HG02759 (cell line): ENCODE data around the gene RASA2.
"Not testable (repeated sequence)": the region's sequence is repeated elsewhere in the genome, so short reads cannot be mapped to it uniquely, and the experiment has no call there.

Source experiments
- ATAC-seq: cut with Tn5 transposase; IDR thresholded peaks from one replicate; pipeline ENCODE4 v1.9.1; 2021; ENCODE audit warnings: mild to moderate bottlenecking, moderate library complexity; ENCODE audit not compliant: unreplicated experiment

The RASA2 gene

DNA sequence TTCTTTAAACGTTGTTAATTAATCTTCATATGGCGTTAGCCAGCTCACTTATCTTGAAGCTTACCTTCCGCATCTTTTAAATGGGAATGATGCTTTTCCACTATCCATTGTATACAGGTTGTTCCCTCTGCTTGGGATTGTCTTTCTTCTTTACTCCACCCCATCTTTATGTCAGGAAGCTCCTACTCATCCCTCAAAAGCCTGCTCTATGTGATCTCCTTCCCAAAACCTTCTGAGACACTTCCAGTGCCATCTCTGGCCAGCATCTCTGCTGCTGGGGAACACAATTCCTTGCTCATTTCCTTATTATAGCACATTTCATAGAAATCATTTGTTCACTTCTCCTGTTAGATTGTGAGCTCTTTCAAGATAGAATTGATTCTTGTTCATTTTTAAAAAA is 4.3 kb downstream of the RASA2 start:
- ATAC-seq = no peak

DNA sequence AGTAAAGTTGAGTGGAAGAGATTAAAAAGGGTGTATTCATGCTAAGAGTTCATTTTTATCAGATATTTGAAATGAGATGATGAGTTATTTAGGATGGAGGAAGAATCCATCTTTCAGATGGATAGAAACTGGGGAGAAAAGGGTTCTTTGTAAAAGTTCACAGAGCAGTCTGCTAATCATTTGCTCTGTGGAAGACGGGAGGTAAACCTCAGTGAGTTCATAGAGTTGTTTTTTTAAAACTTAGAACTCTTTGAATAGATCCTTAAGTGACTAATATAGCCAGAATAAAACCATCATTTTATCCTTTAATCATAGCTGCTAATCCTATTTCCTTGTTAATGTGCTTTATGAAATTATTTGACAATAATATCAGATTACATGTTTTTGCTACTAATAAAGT is 5.1 kb downstream of the RASA2 start:
- no peak for ATAC-seq

DNA sequence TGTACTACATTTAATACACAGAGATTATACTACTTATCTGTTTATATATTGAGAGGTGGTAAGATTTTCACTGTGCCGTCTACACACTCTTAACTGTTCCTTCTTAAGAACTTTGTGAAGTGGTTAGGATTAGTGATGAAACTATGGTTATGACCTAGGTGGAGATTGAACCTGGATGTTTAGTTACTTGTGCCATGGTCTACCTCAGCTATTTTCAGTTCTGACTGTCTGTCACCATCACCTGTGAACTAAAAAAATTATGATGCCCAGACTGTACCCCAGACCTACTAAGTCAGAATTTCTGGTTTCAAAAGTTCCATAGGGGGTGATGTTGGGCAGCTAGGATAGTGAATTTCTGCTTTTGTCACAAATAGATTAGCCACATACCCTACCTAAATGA is 6.4 kb downstream of the RASA2 start:
- ATAC-seq = no peak

DNA sequence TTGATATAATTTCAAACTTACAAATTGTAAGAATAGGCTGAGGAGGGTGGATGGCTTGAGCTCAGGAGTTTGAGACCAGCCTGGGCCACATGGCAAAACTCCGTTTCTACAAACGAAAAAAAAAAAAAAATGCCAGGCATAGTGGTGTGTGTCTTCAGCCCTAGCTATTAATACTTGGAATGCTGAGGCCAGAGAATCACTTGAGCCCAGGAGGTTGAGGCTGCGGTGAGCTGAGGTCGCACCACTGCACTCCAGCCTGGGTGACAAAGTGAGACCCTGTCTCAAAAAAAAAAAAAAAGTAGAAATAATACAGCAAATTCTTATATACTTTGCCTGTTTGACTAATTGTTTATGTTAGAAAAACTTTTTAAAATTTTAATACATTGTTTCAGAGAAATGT is 10.8 kb downstream of the RASA2 start:
- not testable (repeated sequence) for ATAC-seq

DNA sequence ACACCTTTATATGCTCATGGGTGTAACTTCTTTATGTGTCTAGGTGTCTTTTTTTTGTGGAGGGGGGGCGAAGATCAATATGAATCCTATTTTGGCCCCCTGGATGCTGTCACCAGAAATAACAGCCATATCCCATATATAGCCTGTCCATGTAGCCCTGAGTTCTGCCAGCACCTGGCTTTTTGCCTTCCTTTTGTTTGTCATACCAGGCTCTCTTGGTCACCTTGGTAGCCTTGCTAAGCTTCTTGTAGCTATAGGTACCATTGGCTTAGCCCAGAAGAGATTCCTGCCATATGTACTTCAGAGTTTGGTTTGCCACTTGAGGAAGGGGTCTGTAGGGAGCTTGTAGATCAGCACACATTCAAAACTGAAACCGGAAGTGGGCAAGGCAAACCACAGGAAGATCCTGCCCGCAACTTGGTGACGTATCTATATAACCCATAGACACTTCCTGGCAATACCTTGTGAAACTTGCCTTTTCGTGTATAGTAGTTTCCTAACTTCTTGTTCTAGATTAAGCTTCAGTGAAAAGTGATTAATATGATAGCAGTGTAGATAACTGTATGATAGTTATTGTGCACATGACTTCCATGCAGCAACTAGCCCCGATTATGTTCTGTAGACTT is 11.9 kb downstream of the RASA2 start:
- peak; percentile 100 for ATAC-seq

DNA sequence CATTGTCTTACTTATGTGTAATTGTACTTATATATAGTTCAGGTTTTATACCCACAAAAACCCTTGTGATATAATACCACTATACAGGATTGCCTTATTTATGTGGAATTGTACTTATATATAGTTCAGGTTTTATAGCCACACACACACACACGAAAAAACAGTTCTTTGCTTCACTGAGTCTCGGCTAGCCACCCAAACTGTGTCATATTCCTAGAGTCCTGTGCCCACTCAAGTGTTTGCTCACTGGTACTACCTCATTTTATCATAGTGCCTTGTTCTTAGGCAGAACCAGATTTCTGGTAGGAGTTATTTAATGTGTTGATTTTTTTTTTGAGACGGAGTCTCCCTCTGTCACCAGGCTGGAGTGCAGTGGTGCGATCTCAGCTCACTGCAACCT is 12.5 kb downstream of the RASA2 start:
- ATAC-seq = peak; percentile 9

DNA sequence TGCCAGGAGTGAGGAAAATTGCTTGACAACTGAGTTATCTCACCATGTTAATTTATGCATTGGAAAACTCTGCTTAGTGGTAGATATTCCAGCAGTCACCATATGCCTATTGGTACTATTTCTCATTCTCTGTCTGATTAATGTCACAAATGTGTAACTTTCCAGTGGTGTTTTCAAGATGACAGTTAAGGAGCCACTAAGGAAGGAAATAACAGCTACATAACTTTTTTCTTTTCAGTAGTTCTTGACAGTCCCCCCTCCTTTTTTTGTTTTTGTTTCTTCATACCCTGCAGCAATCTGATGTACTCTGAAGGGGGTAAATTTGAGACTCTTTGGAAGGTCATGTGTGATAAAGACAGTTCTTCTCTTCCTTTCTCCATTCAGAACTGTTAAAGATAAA is 13.1 kb downstream of the RASA2 start:
- ATAC-seq = no peak

DNA sequence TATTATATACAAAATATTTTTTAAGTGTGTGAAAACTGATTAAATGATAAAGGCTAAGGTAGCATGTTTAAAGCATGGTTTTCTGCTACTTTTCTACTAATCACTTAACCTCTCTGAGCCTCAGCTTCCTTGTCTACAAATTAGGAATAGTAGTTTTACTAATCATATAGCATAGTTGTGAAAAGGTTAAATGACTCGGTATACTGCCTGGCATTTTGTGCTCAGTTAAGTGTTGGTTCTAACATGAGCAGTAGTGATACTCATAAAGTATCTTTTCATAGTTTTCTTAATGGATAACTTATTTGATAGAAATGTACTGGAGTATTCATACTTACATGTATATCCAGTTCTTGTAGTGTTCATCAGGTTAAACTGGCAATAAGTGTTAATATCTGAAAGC is 13.6 kb downstream of the RASA2 start:
- ATAC-seq = no peak

DNA sequence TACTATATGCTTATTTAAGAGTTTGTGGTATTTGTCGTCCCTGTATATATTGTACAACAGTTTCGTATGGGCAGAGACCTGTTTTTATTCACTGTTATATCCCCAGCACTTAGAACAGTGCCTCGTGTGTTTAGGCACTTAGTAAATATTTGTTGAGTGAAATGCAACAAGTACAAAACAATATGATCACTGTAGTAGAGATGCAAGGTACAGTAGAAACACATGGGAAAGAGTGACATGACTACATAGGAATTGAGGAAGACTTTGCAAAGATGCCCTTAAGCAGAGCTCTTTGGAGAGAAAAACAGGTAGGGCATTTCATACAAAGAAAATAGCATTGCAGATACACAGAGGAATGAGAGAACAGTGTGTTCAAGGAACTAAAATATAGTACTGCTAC is 18.3 kb downstream of the RASA2 start:
- ATAC-seq = no peak

DNA sequence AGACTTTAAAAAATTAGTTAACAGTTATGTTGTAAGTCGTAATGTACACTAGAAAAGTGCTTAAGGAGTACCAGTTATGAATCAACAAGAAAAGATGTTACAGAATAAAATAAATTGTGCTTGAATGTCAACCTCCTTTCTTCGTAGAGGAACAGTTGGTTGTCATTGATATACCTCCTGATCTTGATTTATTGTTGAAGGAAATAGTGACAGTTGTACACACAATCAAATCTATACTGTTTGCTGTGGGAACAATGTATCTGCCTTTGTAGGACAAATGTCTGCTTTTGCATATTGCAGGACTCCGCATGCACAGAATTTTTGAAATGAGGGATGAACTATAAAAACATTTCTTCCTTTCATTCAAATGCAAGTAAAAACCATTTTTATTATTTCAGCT is 19.2 kb downstream of the RASA2 start:
- ATAC-seq = no peak

DNA sequence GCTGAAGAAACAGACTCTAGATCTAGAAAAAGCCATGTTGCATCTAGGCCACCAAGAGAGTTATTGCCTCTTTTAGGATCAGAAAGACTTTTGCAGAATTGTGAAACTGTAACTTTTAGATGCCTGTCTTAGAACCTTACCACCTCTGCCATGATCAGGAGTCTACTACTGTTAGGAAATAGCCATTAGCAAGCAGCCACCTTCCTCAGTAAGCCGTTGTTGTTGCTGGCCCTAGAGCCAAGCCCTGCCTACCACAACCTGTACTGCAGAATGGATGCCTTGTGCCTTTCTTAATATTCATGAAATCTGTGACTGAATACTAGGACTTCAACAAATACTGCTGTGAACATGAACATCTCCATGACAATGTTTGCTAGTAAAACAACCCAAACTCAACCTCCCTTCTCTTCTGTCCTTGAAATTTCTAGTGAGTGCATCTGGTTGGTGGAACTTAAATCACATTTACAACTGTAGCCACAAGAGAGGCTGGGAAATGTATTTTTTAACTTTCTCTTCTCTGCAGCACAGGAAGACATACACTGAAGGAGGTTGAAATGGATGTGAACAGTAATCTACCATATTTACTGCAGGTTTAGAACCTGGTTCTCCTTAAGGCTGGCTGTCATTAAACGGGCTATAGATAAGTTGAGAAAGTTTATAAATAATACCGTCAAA is 20.7 kb downstream of the RASA2 start:
- ATAC-seq = no peak

DNA sequence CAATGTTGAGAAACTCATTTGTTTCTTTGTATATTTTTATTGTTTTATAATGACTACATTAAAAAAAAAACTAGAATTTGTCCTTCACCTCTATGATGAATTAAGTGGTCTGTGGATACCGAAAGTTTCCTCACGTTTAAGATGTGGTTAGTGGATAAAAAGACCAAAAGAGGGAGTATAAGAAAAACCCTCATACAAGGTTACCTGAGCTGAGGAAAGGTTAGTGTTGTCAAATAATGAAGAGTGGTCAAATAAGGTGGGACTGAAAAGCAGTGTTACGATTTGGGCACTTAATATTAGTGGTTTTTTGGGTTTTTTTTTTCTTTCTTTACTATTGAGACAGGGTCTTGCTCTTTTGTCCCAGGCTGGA is 21.2 kb downstream of the RASA2 start:
- no peak for ATAC-seq

DNA sequence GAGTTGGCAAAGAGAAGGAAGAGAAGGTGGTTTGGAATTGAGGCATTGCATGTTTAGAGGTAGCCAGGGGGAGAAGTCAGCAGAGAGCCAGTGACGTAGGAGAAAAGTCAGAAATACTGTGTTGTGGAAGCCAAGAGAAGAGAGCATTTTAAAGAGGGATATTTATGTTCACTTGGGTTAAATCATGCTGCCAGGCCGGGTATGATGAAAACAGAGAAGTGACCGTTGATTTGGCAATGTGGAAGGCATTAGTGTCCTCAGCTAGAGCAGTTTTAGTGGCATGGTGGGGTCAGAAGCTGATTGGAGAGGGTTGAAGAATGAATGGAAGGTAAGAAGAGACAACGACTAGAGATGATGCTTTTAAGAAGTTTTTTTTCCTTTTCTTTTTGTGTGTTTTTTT is 24.5 kb downstream of the RASA2 start:
- ATAC-seq = no peak

DNA sequence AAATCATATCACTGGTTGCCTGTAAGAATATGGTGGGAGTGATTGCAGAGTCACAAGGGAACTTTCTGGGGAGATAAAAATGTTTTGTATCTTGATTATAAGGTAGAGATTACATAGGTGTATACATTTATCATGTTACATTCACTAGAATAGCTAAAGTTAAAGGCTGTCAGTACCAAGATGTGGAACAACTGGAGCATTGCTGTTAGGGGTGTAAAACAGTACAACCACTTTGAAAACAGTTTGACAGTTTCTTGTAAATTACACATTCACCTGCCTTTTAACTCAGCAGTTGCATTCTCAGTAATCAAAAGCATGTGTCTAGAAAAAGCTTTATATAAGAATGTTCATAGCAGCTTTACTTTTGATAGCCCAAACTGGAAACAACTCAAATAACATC is 27.6 kb downstream of the RASA2 start:
- no peak for ATAC-seq

DNA sequence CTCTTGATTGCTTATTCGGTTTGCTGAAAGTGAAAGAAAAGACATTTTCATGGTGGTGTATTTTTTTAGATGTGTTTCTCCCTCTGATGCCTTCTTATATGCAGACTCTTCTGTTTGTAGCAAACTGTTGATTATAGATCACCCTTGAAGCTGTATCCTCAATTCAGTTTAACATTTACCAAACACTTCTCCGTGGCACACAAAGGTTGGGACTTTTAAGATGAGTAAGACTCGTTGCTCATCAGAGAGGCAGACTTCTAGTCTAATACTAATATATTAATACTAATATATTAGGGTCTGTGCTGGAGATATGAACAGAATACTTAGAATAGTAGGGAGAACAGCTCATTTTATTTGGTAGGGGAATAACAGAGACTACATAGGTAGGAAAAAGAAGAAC is 32.8 kb downstream of the RASA2 start:
- no peak for ATAC-seq

DNA sequence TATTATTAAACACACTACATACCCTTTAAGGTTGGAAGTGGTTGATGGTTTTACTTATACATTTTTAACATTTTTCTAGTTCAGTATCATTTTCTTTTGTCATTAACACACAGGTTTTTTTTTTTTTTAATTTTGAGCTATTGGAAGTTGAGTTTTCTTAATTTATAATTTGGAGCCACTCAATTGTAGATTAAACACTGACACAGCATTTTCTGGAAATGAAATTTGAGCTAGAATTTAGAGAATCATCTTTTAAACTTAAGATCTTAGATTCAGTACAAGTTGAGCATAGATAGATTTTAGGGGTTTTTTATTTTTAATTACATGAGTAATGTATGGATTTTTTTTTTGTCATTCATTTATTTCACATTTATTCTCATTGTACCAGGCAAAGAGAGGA is 35.0 kb downstream of the RASA2 start:
- no peak for ATAC-seq

DNA sequence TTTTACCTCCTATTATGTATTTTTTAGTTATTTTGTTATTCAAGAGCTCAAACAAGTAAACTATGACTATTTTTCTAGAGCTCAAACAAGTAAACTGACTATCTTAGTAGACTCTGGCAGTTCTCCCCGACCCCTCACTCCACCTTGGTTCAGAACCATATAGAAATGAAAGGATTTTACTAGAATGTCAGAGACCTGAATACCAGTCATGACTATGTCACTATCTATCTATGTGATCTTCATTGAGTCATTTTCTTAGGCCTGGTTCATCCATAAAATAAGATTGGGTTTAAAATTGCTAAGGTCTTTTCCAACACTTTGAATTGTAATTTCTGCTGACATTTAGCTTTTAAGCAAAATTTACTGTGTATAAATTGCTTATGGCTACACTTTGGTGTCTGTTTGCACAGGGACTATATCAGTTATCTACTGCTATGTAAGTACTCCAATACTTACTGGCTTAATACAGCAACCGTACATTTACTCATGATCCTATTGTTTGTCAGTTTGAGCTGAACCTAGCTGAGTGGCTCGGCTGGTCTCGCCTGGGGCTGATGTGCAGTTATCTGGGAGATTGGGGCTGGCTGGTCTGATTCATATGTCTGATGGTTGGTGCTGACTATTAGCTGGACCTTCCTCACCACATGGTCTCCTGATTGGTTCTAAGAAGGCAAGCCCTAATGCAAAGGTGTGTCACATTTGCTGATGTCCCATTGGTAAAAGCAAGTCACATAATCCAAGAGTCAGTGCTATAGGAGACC is 37.0 kb downstream of the RASA2 start:
- ATAC-seq = no peak

DNA sequence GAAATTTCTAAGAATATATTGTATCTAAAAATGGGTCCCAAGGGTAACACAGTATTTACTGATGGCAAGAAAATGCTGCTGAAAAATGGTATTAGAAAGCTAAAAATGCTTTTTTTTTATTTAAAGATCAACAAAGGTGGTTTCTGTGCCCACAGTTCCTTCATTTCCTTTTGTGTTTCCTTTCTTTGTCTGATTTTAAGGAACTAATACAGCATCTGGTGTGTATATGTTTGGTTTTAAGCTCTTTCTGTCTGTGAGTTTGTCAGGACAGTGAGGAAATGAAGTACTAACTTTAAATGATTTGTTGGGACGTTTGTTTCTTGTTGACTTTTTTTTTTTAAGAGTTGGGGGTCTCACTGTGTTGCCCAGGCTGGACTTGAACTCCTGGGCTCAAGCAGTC is 38.2 kb downstream of the RASA2 start:
- ATAC-seq = no peak

DNA sequence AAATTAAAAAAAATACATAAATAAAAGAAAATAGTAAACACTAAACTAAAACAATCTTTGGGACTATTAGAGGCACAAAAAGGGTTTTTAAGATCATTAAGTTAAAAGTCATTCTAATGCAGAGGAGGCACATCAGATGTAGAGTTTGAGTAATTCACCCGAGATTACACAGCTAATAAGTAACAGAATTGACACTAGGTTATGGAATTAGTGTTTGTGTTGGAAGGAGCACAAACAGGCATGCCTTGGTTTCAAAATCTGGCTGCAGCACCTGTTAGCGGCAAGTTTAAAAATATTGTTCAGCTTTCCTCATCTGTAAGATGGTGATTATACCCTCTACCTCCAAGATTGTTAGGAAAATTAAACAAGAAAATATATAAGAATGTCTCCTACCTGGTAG is 39.0 kb downstream of the RASA2 start:
- no peak for ATAC-seq

DNA sequence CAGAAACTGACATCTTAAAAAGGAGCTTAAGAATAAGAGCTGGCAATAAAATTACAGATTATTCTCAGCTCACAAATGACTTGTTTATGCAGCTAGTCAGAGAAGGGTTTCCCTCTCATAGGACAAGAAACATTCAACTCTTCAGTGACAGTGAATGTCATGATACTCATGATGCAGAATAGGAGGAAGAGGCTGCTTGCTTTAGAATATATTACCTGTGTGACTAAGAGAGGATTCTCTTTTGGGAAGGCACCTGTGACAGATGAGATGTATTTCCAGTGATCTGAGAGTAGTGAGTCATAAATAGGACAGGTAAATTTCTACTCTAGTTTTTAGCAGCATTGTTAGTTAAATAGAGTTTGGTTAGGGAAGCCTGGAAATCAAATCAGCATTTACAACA is 39.9 kb downstream of the RASA2 start:
- no peak for ATAC-seq

DNA sequence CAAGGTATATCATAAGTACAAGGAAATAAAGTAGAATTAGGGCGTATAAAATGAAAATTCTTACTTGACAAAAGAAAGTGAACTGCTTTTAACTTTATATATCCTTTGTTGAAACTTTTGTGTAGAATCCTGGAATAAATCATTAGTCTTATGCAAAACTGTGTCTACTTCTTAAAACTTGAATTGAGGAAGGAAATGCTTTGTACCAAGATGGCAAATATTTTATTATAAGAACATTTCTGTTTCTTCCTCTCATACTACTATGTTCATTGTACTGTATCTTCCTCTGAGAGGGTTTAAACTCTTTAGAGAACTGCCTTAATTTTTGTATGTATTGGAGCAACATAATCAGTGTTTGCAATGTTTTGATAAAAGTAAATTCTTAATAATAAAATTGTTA is 42.0 kb downstream of the RASA2 start:
- no peak for ATAC-seq

DNA sequence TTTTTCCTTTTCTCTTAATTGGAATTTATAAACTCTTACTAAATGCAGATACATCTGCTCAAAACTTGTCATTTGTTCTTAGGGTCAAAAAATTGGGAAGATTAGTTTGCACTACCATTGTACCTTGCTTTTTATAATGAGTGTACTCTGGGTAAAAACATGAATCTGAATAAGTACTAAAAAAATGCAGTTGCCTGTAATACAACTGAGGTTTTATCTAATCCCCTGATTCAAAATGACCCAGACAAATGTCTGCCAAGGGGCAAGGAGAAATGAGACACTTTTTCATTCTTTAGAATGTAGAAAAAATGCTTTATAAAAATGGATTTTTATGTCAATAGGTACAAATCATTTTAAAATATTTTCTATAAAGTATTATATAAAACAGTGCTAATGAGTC is 42.4 kb downstream of the RASA2 start:
- ATAC-seq = no peak
